Heart right ventricle (tissue), 16 donors: ENCODE data around the gene GPC5. TPM values are rescaled to one million over a fixed set of nuclear protein-coding genes. Genes with fewer than 3 reads are reported as not detected.

Experiments
- ATAC-seq, 8 donors: fragments of 200-7000 bp; cut with Tn5 transposase; one replicate each; pipeline ENCODE4 v1.9.1; 2020; ENCODE audit warnings: mild to moderate bottlenecking in 8 of 8, moderate library complexity in 8 of 8, moderate number of reproducible peaks in 1 of 8
- DNase-seq, 2 donors: peaks; one replicate each; pipeline ENCODE4 v3.0.0-alpha.2; 2020
- H3K27ac ChIP-seq, 10 donors: fragments of 200-600 bp; sonication (generic) in 2 of 10; one replicate each; pipeline versions ENCODE4 v1.5.0 to v1.8.0; 2020 to 2022; ENCODE audit warnings: mild to moderate bottlenecking in 3 of 10
- H3K27me3 ChIP-seq, 7 donors: fragments of 200-600 bp; one replicate each; pipeline ENCODE4 v1.8.0; 2021 to 2022; ENCODE audit warnings: mild to moderate bottlenecking in 2 of 7
- H3K36me3 ChIP-seq, 9 donors: fragments of 200-600 bp; sonication (generic) in 1 of 9; one replicate each; pipeline versions ENCODE4 v1.5.0 to v1.8.0; 2020 to 2022; ENCODE audit warnings: mild to moderate bottlenecking in 2 of 9
- H3K4me1 ChIP-seq, 9 donors: fragments of 200-600 bp; sonication (generic) in 1 of 9; one replicate each; pipeline versions ENCODE4 v1.5.0 to v1.8.0; 2020 to 2022; ENCODE audit warnings: mild to moderate bottlenecking in 4 of 9
- H3K4me3 ChIP-seq, 10 donors: fragments of 200-600 bp; sonication (generic) in 2 of 10; one replicate each; pipeline versions ENCODE4 v1.5.0 to v1.8.0; 2020 to 2022; ENCODE audit warnings: mild to moderate bottlenecking in 7 of 10, moderate library complexity in 2 of 10
- H3K9me3 ChIP-seq, 11 donors: fragments of 200-600 bp in 10 of 11; sonication (generic) in 2 of 11; one replicate each; pipeline versions ENCODE4 v1.5.0 to v1.8.0; 2013 to 2022; ENCODE audit warnings: mild to moderate bottlenecking in 2 of 11, control low read depth in 1 of 11, moderate library complexity in 1 of 11
- CTCF ChIP-seq, 9 donors: fragments of 200-600 bp; sonication (generic) in 2 of 9; IDR thresholded peaks; one replicate each; pipeline versions ENCODE4 v1.5.0 to v1.8.0; 2021 to 2022; ENCODE audit warnings: antibody characterized with exemption in 9 of 9, mild to moderate bottlenecking in 5 of 9, moderate library complexity in 1 of 9
- WGBS, 2 donors: extraction: QIAGEN DNeasy Blood & Tissue Kit; methylation state at CpG; one replicate each; pipeline ENCODE4 v1.1.7; 2013; ENCODE audit warnings: inconsistent platforms in 1 of 2; 5-methylcytosine and 5-hydroxymethylcytosine counted together
- intact Hi-C, 10 donors: fragments of 100-400 bp; cut with DNase I; formaldehyde crosslinking; loops; one replicate each; pipeline versions ENCODE4 v1.11.1 to v1.14.2; 2022
- polyA plus RNA-seq, 2 donors: library from polyadenylated mRNA; stranded (reverse); fragments of 200-250 nt; gene quantifications; one replicate each; pipeline ENCODE4 v1.2.3, GENCODE V29; 2013
- total RNA-seq, 10 donors: library from RNA; stranded (reverse); fragmentation: NEBNext Ultra II Directional in 3 of 10; extraction: Animal tissue kit (Norgen Biotek cat#: 25700) in 3 of 10; gene quantifications; one replicate each; pipeline versions ENCODE4 v1.2.1 to v1.2.4, GENCODE V29; 2021 to 2023
- donor health status: Arrhythmogenic right ventricular cardiomyopathy.
- donor health status: ischemic (EF 13 %, LVEDD 7.1; RV severe dilation, severe dysfunction).
- donor health status: healthy with polysubstance abuse.
- donor health status: DM: no; HTN: yes; CAD: no.
- donor health status: DM: no; HTN: no; CAD: no.
- donor health status: ischemic (EF 25% LVEDD 6.9; RV normal size, moderate dysfunction).
- donor health status: ischemic (EF 25% LVEDD 5.7; RV mildly dilated, moderate dysfunction).
- donor health status: healthy.
- donor health status: DM: yes; HTN: yes; CAD: no.
- donor health status: Ischemic cardiomyopathy.
- donor health status: ischemic (EF 35%, LVEDD 5.7; RV mildly dilated, moderate dysfunction).
- donor health status: nonischemic (EF 11% LVEDD 7.7; RV severe dilation, severe dysfunction).
- donor health status: DM: yes; HTN: yes; CAD: no.
- donor health status: PGD.
- donor health status: ischemic (EF 29% LVEDD 5.4; RV normal size, mild dysfunction).
- donor health status: nonischemic (EF 23%, LVEDD 6.1; RV moderate dilation, normal function).

The GPC5 gene
- total and polyA plus RNA-seq, 12 donors, result 0.01 to 3.5 (median 0.70) TPM; not detected in 1

- ATAC-seq, result no peak
- Histone ChIP-seq H3K4me1 (peaks cover 0 to 5% (median 0%) of the 10 kb centered on the region in 9 donors), H3K4me3 (no peak overlapping the region), H3K27me3 (no peaks in the 10 kb centered on the region), H3K27ac (no peak overlapping the region), H3K9me3 (no peaks in the 10 kb centered on the region), H3K36me3 (no peaks in the 10 kb centered on the region)
- TF ChIP-seq CTCF (IDR thresholded peaks at IDR 0.05), result no peak
- intact Hi-C loops, result no loop called here
- DNase-seq, result no peak
- WGBS, 2 donors, result 60 to 74% methylated on average over 4 of the region's 4 CpGs
These were observed 261.0 kb downstream of the GPC5 start for GRCh38 chr13:91659256-91660075.

GRCh38 chr13:91660076-91660415, 261.6 kb downstream of the GPC5 start:
- Histone ChIP-seq H3K4me1 (peaks cover 0 to 5% (median 0%) of the 10 kb centered on the region in 9 donors), H3K27ac (no peak overlapping the region), H3K36me3 (no peaks in the 10 kb centered on the region), H3K9me3 (no peaks in the 10 kb centered on the region), H3K27me3 (no peaks in the 10 kb centered on the region), H3K4me3 (no peak overlapping the region)
- intact Hi-C loops, result no loop called here
- ATAC-seq (no peak), DNase-seq (no peak)
- TF ChIP-seq CTCF (IDR thresholded peaks at IDR 0.05), result no peak

- no peak for ATAC-seq
- Histone ChIP-seq H3K27ac (no peak overlapping the region), H3K4me1 (peaks cover 0 to 5% (median 0%) of the 10 kb centered on the region in 9 donors), H3K27me3 (no peaks in the 10 kb centered on the region), H3K9me3 (no peaks in the 10 kb centered on the region), H3K36me3 (no peaks in the 10 kb centered on the region), H3K4me3 (no peak overlapping the region)
- no peak for TF ChIP-seq CTCF (IDR thresholded peaks at IDR 0.05)
- intact Hi-C loops, result no loop called here
- DNase-seq, result no peak
- WGBS, 2 donors, result 64 to 67% methylated on average over 4 of the region's 4 CpGs
These were observed 263.5 kb downstream of the GPC5 start for GRCh38 chr13:91661692-91662490.

- Histone ChIP-seq H3K27me3 (no peaks in the 10 kb centered on the region), H3K4me3 (no peak overlapping the region), H3K4me1 (no peaks in the 10 kb centered on the region), H3K36me3 (no peaks in the 10 kb centered on the region), H3K27ac (no peak overlapping the region), H3K9me3 (no peaks in the 10 kb centered on the region)
- intact Hi-C loops, result no loop called here
- 79 to 90% methylated on average over 3 of the region's 3 CpGs for WGBS, 2 donors
- DNase-seq, result no peak
- no peak for TF ChIP-seq CTCF (IDR thresholded peaks at IDR 0.05)
- ATAC-seq, result no peak
These were observed 265.6 kb downstream of the GPC5 start for GRCh38 chr13:91664039-91664438.
